ENCODE measurements around the gene APC2.

Gene APC2

DNA sequence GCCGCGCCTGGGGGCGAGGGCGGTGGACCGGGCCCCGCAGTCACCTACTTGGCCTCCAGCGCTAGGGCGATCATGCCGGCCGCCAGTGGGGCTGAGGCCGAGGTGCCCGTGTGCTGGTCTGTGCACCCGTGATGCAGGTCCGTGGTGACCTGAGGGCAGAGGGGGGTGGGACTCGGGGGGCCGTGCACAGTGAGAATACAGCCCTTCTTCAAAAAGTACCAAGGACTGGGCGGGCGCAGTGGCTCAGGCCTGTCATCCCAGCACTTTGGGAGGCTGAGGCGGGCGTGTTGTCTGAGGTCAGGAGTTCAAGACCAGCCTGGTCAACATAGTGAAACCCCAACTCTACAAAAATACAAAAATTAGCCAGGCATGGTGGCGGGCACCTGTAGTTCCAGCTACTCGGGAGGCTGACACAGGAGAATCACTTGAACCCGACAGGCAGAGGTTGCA lies 34.1 kb downstream of the APC2 start:
- H3K4me1 Mint-ChIP-seq = peaks cover 7% of the 10 kb centered on the region
- H3K9me3 Mint-ChIP-seq = no peaks in the 10 kb centered on the region
- H3K36me3 Mint-ChIP-seq = peaks cover under 1% of the 10 kb centered on the region
- H3K27me3 Mint-ChIP-seq = no peaks in the 10 kb centered on the region
- H3K4me3 Mint-ChIP-seq = no peak overlapping the region
- no peak overlapping the region for H3K27ac Mint-ChIP-seq

- Mint-ChIP-seq H3K27me3 (no peaks in the 10 kb centered on the region), H3K9me3 (no peaks in the 10 kb centered on the region), H3K4me1 (peaks cover 14% of the 10 kb centered on the region), H3K36me3 (no peaks in the 10 kb centered on the region), H3K4me3 (no peak overlapping the region), H3K27ac (no peak overlapping the region)
These were observed 37.0 kb downstream of the APC2 start for GRCh38 chr19:1486720-1487575.

GRCh38 chr19:1487576-1488281 lies 37.8 kb downstream of the APC2 start:
- Mint-ChIP-seq H3K9me3 (no peaks in the 10 kb centered on the region), H3K36me3 (no peaks in the 10 kb centered on the region), H3K4me3 (no peak overlapping the region), H3K27ac (no peak overlapping the region), H3K4me1 (peaks cover 16% of the 10 kb centered on the region), H3K27me3 (no peaks in the 10 kb centered on the region)

GRCh38 chr19:1488282-1488601 lies 38.3 kb downstream of the APC2 start:
- Mint-ChIP-seq H3K27ac (no peak overlapping the region), H3K27me3 (no peaks in the 10 kb centered on the region), H3K4me3 (no peak overlapping the region), H3K9me3 (no peaks in the 10 kb centered on the region), H3K36me3 (no peaks in the 10 kb centered on the region), H3K4me1 (peaks cover 16% of the 10 kb centered on the region)

DNA sequence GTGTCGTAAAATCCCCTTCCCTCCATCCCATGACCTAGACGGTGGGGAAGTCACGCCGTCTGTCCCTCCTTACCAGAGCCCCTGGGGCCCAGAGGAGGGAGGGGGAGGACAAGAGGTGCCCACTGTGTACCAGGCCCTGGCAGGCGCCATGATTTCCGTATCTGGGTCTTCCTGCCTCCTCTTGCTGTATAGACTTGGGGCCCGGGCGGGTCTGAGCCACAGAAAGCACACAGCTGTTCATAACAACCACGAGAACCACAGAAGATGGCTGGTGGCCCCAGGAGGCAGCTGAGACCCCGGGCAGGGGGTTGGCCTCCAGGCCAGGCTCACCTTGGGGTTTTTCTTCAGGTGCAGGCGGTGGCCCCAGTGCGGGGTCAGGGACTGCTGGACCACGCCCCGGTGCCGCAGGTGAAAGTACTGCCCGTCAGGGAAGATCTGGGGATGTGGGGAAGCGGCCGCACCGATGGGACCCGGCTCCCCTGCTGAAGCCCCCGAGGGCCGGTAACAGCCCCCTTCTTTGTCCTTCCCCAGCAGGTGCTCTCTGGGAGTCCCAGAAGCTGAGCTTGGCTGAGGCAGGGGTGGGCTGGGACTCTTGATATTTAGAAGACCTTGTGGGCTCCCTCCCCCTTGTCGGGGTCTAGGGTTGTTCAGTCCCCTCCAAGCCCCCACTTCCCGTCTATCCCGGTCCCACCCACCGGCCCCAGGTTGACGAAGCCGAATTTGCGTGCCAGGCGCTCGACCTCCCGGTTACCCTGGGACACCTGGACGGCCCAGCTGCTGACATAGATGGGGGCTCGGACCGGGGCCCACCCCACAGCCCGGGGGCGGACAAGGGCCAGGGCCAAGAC lies 39.8 kb downstream of the APC2 start:
- Mint-ChIP-seq H3K4me1 (peaks cover 16% of the 10 kb centered on the region), H3K27me3 (no peaks in the 10 kb centered on the region), H3K4me3 (peak overlapping the region; percentile 47), H3K9me3 (no peaks in the 10 kb centered on the region), H3K27ac (no peak overlapping the region), H3K36me3 (no peaks in the 10 kb centered on the region)

DNA sequence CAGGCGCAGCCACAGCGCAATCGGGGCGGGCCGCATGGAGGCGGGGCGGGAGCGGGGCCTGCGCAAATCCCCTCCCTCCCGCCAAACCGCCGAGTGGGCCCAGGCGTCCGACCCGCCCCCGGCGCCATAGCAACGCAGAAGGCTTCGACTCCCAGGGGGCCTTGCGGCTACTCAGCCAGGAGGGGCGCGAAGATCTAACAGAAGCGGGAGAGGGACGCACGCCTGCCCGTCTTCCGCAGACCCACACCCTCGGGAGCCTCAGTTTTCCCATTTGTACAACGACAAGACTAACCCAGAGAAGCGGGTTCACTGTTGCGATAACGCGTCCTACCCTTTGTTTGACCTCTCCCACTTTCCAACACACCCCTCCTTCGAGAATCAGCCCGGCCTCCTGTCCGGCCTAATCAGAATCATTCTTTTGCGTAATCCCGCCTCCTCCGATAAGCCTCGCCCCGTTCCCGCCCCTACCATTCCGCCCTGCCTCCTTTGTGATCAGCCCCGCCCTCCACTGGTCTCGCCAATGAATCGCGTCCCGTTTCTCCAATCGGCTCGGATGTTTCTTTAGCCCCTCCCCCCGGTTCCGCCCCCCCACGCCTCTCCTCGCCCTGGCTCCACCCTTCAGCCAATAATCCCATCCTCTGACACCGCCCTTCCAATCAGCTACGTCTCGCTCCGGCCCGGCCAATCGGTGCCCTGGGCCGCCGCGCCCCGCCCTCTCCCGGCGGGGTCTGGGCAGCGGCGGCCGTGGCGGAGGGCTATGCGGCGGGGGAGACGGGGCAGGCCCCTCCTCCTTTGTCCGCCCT lies 40.6 kb downstream of the APC2 start, which contains the start of gene PCSK4:
Gene PCSK4 (minus strand): TSS at position 40 of the 803 bp plus-strand sequence. CDS start 4 bp downstream, at position 36.
- H3K36me3 Mint-ChIP-seq = no peaks in the 10 kb centered on the region
- peak within 1 kb of the TSS; percentile 52 for H3K27ac Mint-ChIP-seq
- peak within 1 kb of the TSS; percentile 87 for H3K4me3 Mint-ChIP-seq
- no peaks in the 10 kb centered on the region for H3K9me3 Mint-ChIP-seq
- no peaks in the 10 kb centered on the region for H3K27me3 Mint-ChIP-seq
- peaks cover 16% of the 10 kb centered on the region for H3K4me1 Mint-ChIP-seq

DNA sequence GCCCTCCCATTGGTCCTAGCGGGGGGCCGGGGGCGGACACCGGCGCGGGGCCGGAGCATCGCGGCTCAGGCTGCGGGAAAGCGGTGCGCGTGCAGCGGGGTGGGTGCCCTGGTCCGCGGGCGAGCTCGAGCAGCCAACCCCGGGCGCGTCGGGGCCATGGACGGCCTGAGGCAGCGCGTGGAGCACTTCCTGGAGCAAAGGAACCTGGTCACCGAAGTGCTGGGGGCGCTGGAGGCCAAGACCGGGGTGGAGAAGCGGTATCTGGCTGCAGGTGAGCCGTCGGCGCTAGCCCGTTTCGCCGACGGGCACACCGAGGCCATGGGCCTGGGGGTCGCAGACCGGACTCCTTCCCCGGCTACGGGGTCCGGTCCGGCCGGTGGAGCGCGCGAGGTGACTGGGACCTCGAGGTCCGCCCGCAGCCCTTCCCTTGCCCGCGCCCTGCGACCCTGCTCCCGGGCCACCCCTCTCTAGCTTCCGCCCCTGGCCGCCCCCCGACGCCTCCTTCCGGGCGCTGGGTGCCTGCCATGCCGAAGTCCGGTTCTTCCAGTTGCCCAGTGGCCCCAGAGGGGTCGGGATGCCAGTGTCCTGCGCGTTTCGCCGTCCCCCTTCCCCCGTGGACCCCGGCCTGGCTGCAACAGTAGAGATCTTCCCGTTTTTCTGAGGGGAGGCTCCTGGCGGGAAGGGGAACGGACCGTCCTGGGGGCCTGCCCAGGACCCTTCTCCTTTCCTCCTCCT lies 41.4 kb downstream of the APC2 start, which contains the start of gene REEP6:
Gene REEP6 (plus strand): TSS at position 68 of the 735 bp plus-strand sequence. CDS start 89 bp downstream, at position 157.
- Mint-ChIP-seq H3K9me3 (no peaks in the 10 kb centered on the region), H3K27me3 (no peaks in the 10 kb centered on the region), H3K4me1 (peaks cover 16% of the 10 kb centered on the region), H3K27ac (peak within 1 kb of the TSS; percentile 52), H3K36me3 (no peaks in the 10 kb centered on the region), H3K4me3 (peak within 1 kb of the TSS; percentile 87)

DNA sequence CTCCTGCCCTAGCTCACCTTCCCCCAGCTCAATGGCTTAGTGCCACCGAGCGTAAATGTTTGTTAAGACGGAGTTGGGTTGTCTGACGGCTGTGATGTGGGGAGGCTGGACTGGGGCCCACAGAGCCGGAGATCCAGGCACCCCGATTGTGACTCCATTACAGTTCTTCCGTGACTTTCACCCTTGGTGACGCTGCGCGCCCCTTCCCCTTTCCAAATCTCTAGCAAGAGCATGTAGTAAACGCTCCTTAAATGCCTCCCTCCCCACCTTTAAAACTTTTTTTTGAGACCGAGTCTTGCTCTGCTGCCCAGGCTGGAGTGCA lies 41.9 kb downstream of the APC2 start:
- H3K27ac Mint-ChIP-seq = peak overlapping the region; percentile 30
- peak overlapping the region; percentile 83 for H3K4me3 Mint-ChIP-seq
- H3K27me3 Mint-ChIP-seq = no peaks in the 10 kb centered on the region
- no peaks in the 10 kb centered on the region for H3K9me3 Mint-ChIP-seq
- H3K4me1 Mint-ChIP-seq = peaks cover 16% of the 10 kb centered on the region
- no peaks in the 10 kb centered on the region for H3K36me3 Mint-ChIP-seq

DNA sequence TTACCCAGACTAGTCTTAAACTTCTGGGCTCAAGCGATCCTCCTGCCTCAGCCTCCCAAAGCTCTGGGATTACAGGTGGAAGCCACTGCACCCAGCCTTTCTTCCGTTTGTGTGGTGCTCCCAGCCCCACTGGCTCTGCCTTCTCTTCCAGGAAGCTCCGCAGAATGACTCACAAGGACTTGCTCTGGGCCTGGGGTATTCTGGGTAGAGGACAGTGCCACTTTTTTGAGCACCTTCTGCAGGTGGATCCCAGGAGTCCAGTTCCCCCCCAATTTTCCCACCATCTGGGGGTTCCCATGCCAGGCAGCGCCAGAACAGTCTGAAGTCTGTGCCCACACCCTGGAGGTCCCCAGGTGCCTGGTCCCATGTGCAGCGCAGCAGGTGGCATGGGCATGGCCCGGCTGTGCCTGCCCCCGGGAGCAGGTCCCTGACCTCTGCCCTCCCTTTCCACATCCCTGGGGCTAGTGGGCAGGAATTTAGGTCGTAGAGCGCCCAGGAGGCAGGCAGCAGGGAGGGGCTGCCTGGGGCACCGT lies 42.6 kb downstream of the APC2 start:
- Mint-ChIP-seq H3K27me3 (no peaks in the 10 kb centered on the region), H3K27ac (no peak overlapping the region), H3K4me1 (peaks cover 16% of the 10 kb centered on the region), H3K9me3 (no peaks in the 10 kb centered on the region), H3K36me3 (no peaks in the 10 kb centered on the region), H3K4me3 (peak overlapping the region; percentile 83)

DNA sequence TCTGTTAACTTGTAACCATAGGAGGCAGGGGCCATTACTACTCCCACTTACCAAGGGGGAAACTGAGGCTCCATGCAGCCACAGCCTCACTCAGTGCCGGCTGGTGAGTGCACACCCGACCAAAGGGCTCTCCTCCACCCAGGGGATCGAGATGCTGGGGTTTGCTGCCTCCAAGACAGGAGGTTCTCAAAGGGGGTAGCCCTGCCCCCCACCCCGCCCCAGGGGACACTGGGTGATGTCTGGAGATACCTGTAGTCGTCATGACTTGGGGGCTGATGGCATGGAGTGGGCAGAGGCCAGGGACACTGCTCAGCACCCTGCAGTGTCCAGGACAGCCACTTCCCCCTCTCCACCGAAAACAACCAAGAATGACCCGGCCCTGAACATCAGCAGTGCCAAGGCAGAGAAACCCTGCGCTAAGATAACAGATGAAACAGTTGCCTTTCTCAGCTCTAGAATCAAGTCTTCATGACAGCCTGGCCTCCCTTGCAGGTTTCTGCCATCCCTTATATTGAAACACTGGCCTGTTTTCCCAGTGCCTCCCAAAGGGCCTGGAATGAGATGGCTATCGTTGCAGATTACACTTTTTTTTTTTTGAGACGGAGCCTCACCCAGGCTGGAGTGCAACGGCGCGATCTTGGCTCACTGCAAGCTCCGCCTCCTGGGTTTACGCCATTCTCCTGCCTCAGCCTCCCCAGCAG lies 44.3 kb downstream of the APC2 start:
- Mint-ChIP-seq H3K36me3 (no peaks in the 10 kb centered on the region), H3K9me3 (no peaks in the 10 kb centered on the region), H3K4me1 (peaks cover 16% of the 10 kb centered on the region), H3K27ac (no peak overlapping the region), H3K27me3 (no peaks in the 10 kb centered on the region), H3K4me3 (no peak overlapping the region)

- H3K27me3 Mint-ChIP-seq = no peaks in the 10 kb centered on the region
- peaks cover 11% of the 10 kb centered on the region for H3K4me1 Mint-ChIP-seq
- no peaks in the 10 kb centered on the region for H3K36me3 Mint-ChIP-seq
- no peak overlapping the region for H3K27ac Mint-ChIP-seq
- no peaks in the 10 kb centered on the region for H3K9me3 Mint-ChIP-seq
- no peak overlapping the region for H3K4me3 Mint-ChIP-seq
These were observed 45.3 kb downstream of the APC2 start for GRCh38 chr19:1495051-1495798.

DNA sequence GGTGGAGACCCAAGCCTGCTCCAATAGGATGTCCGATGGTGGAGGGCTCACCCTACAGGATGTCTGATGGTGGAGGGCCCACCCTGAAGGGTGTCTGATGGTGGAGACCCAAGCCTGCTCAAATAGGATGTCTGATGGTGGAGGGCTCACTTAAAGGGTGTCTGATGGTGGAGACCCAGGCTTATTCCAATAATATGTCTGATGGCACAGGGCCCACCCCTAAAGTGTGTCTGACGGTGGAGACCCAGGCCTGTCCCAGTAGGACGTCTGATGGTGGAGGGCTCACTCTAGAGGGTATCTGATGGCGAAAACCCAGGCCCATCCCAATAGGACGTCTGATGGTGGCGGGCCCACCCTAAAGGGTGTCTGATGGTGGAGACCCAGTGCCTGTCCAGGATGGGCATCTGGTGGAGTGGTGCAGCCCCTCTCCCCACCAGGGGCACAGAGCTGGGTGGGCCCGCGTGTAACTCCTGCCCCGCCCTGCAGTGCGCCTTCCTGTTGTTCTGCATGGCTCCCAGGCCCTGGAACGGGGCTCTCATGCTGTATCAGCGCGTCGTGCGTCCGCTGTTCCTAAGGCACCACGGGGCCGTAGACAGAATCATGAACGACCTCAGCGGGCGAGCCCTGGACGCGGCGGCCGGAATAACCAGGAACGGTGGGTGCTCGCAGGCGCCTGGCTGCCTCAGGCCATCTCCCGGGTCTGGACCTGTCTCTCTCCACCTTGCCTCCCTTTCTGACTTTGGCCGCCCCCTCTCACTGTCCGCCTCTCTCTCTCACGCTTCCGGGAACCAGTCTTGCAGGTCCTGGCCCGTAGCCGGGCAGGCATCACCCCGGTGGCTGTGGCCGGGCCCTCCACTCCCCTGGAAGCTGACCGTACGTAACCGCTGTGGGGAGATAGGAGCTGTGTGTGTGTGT lies 46.1 kb downstream of the APC2 start:
- no peaks in the 10 kb centered on the region for H3K27me3 Mint-ChIP-seq
- H3K4me3 Mint-ChIP-seq = no peak overlapping the region
- no peak overlapping the region for H3K27ac Mint-ChIP-seq
- H3K36me3 Mint-ChIP-seq = no peaks in the 10 kb centered on the region
- H3K9me3 Mint-ChIP-seq = no peaks in the 10 kb centered on the region
- H3K4me1 Mint-ChIP-seq = peaks cover 7% of the 10 kb centered on the region

Data from activated naive CD4-positive, alpha-beta T cell treated with anti-CD3 and anti-CD28 coated beads, Interleukin-2, amount 50 U/mL, for 24 hours (primary cell).